LHCN-M2 (cell line): ENCODE data around the gene EIF5A. TPM values are rescaled to one million over a fixed set of nuclear protein-coding genes. Genes with fewer than 3 reads are reported as not detected.

Experiments used
- DNase-seq: peaks from one replicate; pipeline ENCODE4 v3.0.0-alpha.2; 2012; ENCODE audit warnings: low read depth
- total RNA-seq: library from RNA; depleted of rRNA; stranded (reverse); fragments of >200 nt; gene quantifications from 2 replicates; pipeline ENCODE4 v1.2.3, GENCODE V29; 2014

Gene EIF5A
- total RNA-seq, 1 experiment from 2014 or later: 968 TPM

- no peak for DNase-seq
These were observed 5.9 kb downstream of the EIF5A start for GRCh38 chr17:7313088-7313889.

GRCh38 chr17:7313890-7314718, 6.7 kb downstream of the EIF5A start:
- DNase-seq: peak; percentile 30

- DNase-seq: peak; percentile 78
These were observed 7.5 kb downstream of the EIF5A start, which contains the start of gene GPS2 for GRCh38 chr17:7314719-7315569. GPS2 (minus strand) TSS chr17:7315360; CDS start chr17:7315052, 308 bp downstream.

DNA sequence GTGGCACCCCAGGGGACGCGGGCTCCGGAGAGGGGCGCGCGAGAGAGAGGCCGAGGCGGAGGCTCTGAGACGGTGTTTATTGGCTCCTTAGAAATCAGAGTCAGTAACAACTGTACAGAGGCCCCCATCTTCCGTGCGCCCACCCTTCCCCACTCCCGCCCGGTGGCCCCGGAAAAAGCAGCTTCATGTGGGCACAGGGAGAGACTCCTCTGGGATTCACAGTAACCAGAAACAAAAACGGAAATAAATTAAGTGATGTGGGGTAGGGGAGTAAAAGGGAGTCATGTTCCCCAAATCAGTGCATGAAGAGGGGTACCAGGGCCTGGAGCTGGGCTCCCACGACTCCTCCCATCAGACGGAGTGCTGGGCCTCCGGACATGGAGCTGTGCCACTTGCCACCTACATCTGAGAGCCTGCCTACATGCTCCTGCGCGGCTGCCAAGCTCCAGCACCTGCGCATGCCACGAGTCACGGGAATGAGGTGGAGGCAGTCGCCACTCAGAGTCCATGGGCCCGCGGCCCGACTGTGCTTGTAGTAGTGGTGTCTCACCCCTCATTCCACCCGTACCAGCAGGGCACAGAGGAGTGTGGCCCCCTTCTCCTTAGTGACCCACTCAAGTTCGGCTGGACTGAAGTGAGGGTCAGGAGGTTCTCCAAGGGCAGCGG, 8.3 kb downstream of the EIF5A start:
- no peak for DNase-seq

GRCh38 chr17:7317161-7317803, 9.9 kb downstream of the EIF5A start:
- no peak for DNase-seq

DNA sequence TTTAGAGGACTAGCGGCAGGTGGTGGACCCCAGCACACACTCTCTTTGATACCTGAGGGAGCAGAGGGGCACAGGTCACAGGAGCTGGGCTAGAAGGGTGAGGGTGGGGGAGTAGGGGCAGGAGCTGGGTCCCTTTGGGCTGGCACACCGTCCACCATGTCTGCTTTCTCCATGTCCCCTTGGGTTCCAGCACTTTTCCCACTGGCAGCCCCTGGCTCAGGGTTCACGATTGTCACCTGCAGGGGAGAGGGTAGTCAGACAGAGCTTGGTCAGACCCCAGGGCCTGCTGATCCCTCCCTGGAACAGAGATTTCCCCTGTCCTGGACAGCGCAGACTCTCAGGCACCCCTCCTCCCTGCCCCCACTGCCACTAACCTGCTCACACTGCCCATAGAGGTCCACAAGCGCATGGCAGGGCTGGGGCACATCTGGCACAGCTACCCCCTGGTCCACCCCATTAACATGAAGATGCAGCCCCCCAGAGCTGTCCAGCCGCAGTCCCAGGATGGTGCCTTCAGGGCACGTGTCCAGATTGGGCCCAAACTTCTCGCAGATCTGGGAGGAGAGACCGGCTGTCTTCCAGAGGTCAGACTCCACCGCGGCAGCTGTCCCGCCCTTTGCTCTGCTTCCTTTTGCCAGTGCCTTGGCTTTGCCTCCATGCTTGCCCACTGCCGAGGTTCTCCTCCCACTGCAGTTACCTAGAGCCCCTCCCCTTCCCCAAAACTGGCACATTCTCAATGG, 10.9 kb downstream of the EIF5A start:
- DNase-seq: no peak

- DNase-seq: no peak
These were observed 14.0 kb downstream of the EIF5A start for GRCh38 chr17:7321466-7321865.

DNA sequence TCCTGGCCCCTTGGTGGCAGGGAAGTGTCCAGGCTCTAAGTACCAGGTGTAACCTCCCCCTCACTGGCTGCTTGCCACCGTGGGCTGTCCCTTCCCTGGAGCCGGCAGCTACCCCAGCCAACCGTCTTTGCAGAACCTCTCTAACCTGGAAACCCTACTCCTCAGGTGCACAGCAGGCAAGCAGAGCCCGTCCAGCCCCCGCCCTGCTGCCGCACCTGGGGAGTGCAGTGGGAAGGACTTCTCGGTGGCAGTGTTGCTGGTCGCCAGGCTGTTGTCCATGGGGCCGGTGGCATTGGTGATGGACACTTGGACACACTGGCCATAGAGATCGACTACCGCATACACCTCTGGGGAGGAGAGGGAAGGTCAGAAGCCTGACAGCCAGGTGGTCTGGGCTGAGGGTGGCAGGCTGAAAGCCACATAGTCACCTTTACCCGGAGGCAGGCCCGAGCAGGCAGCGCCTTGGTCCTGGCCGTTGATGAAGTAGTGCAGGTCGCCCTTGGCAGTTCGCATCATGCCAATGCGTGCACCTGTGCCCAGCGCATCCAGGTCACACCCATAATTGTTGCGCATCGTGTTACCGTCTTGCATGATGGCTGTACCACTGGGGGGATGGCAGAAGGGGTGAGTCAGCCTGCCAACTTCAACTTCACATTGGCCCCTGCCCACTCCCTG, 15.2 kb downstream of the EIF5A start:
- DNase-seq: no peak

GRCh38 chr17:7323731-7324437, 16.5 kb downstream of the EIF5A start:
- DNase-seq: no peak

DNA sequence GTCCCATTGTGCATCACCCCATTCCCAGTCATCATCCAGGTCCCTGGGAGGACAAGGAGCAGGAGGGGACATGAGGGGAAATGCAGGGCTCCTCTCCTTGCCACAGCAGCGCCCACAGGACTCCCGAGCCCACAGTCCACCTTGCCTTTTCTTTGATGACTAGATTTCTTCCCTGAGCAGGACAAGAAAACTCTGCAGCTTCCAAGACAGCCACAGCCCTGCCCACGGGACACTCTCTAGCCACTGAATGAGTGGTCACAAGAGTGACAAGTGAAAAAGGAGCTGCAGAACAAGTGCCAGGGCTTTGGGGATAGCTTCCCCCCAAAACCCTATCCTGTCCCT, 17.0 kb downstream of the EIF5A start:
- no peak for DNase-seq

GRCh38 chr17:7325031-7325528, 17.7 kb downstream of the EIF5A start:
- DNase-seq: no peak

- DNase-seq: no peak
These were observed 18.8 kb downstream of the EIF5A start for GRCh38 chr17:7326186-7326585.

GRCh38 chr17:7327056-7327455, 19.6 kb downstream of the EIF5A start:
- no peak for DNase-seq

- no peak for DNase-seq
These were observed 20.1 kb downstream of the EIF5A start for GRCh38 chr17:7327501-7327900.

DNA sequence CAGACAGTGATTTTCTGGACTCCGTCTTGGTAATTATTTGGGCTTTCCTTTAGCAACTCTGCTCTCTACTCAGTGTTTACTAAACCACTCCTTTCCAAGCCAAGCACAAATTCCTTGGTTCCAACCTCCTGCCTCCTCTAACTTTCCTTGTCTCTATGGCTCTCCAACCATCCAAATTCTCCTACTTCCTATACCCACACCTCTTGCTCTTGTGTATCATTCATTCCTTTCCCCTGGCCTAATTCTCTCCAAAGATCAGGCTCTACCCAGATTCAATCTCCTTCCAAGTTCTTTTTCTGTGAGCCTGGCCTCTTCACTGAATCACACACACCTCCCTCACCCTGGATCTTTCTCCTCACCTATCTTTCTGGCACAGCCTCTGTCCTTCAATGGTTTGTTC, 20.6 kb downstream of the EIF5A start:
- no peak for DNase-seq

DNA sequence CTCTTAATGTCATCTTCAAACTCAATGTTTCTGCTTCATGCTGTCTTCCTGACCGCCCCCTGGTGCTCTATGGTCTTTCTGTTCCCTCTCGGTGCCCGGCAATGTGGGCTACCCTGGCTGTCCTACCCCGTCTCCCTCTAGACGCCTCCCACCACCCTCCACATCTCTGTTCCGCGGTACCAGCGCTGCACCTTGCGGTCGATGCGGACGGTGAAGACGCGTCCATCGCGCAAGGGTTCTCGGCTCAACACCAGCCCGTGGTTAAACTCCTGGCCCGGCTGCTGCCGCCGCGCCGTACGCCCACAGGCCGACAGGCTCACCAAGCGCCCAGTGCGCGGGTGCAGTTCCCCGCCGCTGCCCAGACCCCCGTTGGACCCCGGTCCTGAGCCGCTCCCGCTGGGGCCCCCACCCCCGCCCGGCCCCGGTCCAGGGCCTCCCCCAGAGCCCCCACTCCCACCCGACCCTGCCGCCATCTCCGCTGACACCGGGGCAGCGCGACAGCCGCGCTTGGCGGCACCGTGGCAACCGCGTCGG, 21.5 kb downstream of the EIF5A start, which contains the start of gene NEURL4:
NEURL4 (minus strand) TSS at position 496 of the 534 bp plus-strand sequence; CDS start at position 473, 23 bp downstream.
- DNase-seq: no peak

GRCh38 chr17:7329374-7329996, 22.1 kb downstream of the EIF5A start:
- peak; percentile 99 for DNase-seq
